IPS DF 4.7 (cell line): Measurements from ENCODE around the gene MMRN2.
A peak's percentile ranks its signal among the peaks of the same experiment; 100 is the strongest.
"Not testable (repeated sequence)": the region's sequence is repeated elsewhere in the genome, so short reads cannot be mapped to it uniquely, and the experiment has no call there.

Source experiments
- DNase-seq: peaks from one replicate; pipeline ENCODE4 v3.0.0-alpha.2; 2013; ENCODE audit warnings: low spot score; ENCODE audit errors: extremely low read depth

The MMRN2 gene

GRCh38 chr10:86941426-86941825 is 16.0 kb downstream of the MMRN2 start:
- DNase-seq = no peak

- no peak for DNase-seq
These were observed 16.7 kb downstream of the MMRN2 start for GRCh38 chr10:86940677-86941076.

GRCh38 chr10:86940076-86940475 is 17.3 kb downstream of the MMRN2 start:
- not testable (repeated sequence) for DNase-seq

GRCh38 chr10:86938260-86938659 is 19.2 kb downstream of the MMRN2 start:
- no peak for DNase-seq

GRCh38 chr10:86937502-86938154 is 19.8 kb downstream of the MMRN2 start:
- no peak for DNase-seq

GRCh38 chr10:86936661-86937501 is 20.5 kb downstream of the MMRN2 start:
- no peak for DNase-seq

- DNase-seq = not testable (repeated sequence)
These were observed 23.2 kb downstream of the MMRN2 start for GRCh38 chr10:86934162-86934711.

- DNase-seq = no peak
These were observed 24.7 kb downstream of the MMRN2 start for GRCh38 chr10:86932674-86933073.

GRCh38 chr10:86931872-86932271 is 25.5 kb downstream of the MMRN2 start:
- no peak for DNase-seq

- no peak for DNase-seq
These were observed 27.7 kb downstream of the MMRN2 start for GRCh38 chr10:86929468-86930380.

GRCh38 chr10:86922553-86922961 is 34.9 kb downstream of the MMRN2 start:
- DNase-seq = no peak

GRCh38 chr10:86918022-86918471 is 39.4 kb downstream of the MMRN2 start:
- no peak for DNase-seq

- DNase-seq = no peak
These were observed 42.7 kb downstream of the MMRN2 start for GRCh38 chr10:86914734-86915133.

- no peak for DNase-seq
These were observed 52.0 kb downstream of the MMRN2 start for GRCh38 chr10:86905429-86905828.

- DNase-seq = no peak
These were observed 52.8 kb downstream of the MMRN2 start for GRCh38 chr10:86904600-86904999.

- DNase-seq = no peak
These were observed 56.5 kb downstream of the MMRN2 start for GRCh38 chr10:86900955-86901354.

GRCh38 chr10:86899670-86900276 is 57.6 kb downstream of the MMRN2 start:
- peak; percentile 19 for DNase-seq

- no peak for DNase-seq
These were observed 58.3 kb downstream of the MMRN2 start for GRCh38 chr10:86899132-86899531.

GRCh38 chr10:86898511-86898910 is 58.9 kb downstream of the MMRN2 start:
- no peak for DNase-seq

- no peak for DNase-seq
These were observed 67.4 kb downstream of the MMRN2 start for GRCh38 chr10:86889997-86890396.
